GM21447 (cell line): ENCODE data around the gene MORC2.

ENCODE experiments used
- ATAC-seq: cut with Tn5 transposase; IDR thresholded peaks from one replicate; pipeline ENCODE4 v1.9.1; 2021; ENCODE audit not compliant: unreplicated experiment

The MORC2 gene

DNA sequence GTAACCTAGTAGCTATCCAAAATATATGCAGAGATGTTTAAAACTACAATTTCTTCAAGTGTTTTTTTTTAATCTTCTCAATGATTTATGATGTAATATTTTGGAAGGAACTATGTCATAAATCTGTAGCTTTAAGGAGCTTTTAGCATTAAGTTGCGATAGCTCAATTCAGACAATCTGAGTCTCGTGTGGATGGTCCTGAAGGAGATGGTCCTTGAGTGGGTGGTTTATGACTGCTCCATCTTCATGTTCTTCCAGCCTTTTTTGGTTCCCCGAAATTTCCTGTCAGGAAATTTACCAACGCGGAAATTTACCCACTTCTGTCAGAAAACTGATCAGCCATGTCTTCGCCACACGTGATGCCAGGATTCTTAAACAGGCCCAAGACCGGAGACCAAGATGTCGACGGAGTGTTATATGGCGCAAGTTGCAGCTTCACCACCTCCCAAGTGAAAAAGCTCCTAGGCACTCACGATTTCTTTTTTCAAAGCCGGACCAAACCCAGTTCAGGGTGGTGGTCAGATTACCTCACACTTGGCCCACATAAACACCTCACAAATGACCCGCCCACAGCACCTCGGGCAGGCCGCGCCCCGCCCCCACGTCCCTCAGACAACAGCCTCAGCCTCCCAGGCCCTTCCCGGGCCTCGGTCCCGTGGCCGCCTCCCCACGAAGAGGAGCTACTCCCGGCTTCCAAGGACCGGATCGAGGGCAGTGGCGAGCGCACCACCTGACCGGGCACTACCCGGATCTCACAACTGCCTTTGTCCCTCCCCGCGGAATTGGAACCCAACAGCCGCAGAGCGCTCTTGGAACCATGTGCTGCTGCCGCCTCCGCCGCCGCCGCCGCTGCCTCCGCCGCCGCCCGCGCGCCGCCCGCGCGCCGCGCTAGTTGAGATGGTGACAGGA is at the start of gene MORC2:
Gene MORC2 (minus strand): TSS at position 760 of the 909 bp plus-strand sequence. CDS start 885 bp downstream, outside the sequence.
- ATAC-seq, result peak; percentile 33

DNA sequence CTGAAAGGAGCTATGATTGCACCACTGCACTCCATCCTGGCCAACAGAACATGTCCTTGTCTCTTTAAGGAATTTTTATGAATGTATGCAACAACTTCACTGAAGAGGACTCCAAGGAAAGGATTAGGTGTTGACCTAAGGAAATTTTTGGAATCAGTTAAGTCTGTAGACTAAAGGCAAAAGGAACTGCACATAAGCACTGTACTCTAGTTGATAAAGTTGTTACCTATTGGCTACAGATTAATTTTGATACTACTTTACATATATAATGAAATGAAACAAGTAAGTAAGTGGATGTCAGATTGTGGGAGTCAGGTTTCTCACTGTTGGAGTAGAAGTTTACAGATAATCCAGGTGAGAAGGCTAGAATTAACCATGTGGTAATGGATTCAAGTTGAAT is 37.0 kb upstream of the MORC2 start:
- ATAC-seq, result no peak

DNA sequence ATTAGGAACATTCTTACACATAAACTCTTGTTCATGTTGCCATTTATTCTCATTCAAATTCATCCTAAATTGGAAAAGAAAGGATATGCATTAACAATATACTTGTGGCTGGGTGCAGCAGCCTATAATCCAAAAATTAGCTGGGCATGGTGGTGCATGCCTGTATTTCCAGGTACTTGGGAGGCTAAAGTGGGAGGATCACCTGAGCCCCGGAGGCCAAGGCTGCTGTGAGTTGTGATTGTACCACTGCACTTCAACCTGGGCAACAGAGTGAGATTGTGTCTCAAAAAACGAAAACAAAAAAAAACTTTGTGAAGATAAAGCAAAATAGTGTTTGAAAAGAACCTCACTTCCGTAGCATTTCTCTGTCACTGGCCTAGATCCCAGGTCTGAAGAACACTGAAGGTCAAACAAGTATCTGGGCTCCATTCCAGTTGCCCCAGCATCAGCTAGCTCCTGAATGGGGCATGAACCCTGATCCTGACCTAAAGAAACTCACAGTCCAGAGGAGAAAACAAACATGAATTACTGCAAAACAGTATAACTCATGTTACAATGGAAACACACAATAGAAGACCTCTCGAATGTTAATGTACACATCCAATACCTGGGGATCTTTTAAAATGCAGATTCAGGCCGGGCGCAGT is 32.7 kb upstream of the MORC2 start:
- no peak for ATAC-seq

DNA sequence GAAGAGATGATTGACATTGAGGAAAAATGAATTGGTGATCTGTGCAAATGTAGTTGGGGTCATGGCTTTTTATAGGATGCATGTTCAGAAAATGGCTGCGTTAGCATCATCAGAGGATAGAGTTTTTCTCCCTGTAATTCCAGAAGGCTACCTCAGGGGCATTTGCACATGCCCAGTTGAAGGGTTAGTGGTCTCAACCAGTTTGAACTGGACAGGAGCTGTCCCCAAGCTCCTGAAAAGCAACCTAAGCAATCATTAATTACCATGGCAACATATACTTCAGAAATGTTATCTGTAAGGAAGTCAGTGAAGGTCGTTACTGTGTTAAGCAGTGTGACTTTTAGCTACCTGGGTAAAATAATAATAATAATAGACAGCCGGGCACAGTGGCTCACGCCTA is 29.8 kb upstream of the MORC2 start:
- no peak for ATAC-seq

DNA sequence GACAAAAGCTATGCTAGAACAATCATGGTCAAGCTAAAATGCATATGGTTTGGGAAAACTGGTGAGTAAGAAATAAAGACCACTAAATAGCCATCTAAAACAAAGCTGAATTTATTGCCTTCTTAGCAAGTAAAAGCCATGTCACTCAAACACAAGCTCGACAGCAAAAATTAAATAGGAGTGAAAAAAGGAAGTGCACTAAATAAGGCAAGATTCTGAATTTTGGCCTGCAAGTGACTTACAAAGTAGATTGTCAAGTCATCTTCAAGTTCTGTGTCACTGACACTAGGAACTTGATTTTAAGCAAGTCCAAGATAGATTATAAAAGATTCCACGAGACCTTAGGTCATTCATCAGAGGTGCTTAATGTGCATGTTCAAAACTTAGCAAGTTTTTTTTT is 27.9 kb upstream of the MORC2 start:
- ATAC-seq, result no peak

GRCh38 chr22:30994960-30995359 is 26.4 kb upstream of the MORC2 start:
- ATAC-seq, result no peak

- ATAC-seq, result no peak
Measured at GRCh38 chr22:30992565-30992964, 24.0 kb upstream of the MORC2 start.

- ATAC-seq, result no peak
Measured at GRCh38 chr22:30990690-30991089, 22.1 kb upstream of the MORC2 start.

DNA sequence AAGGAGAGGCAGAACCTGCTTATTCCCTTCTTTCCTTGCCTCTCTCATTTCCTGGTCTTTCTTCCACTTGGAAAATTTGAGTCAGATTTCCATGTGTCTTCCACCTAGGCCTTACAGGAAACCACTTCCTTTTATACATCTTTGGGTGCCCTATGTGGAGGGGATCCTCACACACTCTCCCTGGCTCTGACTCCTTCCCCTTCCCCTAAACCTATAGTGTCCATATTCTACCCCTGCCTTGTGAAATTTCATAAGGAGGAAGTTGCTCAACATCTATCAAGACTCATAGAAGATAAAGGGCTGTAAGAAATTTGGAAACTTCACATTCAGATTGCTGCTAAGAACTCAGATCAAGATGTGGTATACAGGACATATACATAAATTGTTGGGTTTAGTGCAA is 20.9 kb upstream of the MORC2 start:
- ATAC-seq, result no peak

DNA sequence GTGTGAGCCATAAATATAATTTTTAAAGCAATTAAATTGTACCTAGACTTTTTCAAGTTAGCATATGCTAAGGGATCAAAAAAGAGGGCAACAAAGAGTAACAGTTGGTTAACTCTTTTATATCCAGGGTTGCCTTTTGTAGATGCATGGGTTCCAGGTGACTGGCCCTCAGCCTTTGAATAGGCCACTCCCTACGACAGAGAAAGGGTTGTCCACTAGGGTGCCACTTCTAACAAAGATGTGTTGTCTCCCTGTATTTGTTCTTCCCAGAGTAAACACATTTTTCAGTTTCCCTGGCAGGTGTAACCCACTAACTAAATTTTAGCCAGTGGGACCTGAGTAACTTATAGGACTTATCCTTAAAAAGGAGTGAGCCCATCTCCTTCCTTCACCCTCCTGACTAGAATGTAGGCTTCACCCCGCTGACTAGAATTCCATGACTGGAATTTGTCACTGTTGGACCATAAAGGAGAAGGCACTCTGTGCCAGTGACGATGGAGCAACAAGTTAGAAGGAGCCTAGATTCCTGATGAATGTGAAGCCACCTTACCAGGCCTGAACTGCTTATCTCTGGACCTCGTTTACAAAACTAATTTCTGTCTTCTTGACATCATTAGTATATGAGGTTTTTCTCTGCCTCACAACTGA is 17.1 kb upstream of the MORC2 start:
- no peak for ATAC-seq

DNA sequence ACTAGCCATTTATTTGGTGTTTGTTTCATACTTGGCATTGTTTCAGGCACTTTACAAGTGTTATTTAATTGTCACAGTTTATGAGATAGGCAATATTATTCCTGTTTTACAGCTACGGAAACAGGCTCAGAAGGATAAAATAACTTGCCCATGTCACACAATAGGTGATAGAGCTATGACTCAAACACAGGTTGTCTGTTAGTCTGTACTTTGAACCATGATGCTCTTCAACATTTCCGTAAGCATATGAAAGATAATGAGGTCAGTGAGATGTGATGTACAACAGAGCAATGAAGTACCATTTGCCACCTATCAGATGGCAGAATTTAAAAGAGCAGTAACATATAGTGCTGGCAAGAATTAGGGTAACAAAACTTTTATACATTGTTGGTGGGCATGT is 15.7 kb upstream of the MORC2 start:
- ATAC-seq, result no peak

GRCh38 chr22:30982512-30982911 is 13.9 kb upstream of the MORC2 start:
- ATAC-seq, result no peak

- ATAC-seq, result no peak
Measured at GRCh38 chr22:30979932-30980331, 11.4 kb upstream of the MORC2 start.

- no peak for ATAC-seq
Measured at GRCh38 chr22:30978304-30978962, 9.9 kb upstream of the MORC2 start.

- no peak for ATAC-seq
Measured at GRCh38 chr22:30970356-30970746, 1.8 kb upstream of the MORC2 start.

DNA sequence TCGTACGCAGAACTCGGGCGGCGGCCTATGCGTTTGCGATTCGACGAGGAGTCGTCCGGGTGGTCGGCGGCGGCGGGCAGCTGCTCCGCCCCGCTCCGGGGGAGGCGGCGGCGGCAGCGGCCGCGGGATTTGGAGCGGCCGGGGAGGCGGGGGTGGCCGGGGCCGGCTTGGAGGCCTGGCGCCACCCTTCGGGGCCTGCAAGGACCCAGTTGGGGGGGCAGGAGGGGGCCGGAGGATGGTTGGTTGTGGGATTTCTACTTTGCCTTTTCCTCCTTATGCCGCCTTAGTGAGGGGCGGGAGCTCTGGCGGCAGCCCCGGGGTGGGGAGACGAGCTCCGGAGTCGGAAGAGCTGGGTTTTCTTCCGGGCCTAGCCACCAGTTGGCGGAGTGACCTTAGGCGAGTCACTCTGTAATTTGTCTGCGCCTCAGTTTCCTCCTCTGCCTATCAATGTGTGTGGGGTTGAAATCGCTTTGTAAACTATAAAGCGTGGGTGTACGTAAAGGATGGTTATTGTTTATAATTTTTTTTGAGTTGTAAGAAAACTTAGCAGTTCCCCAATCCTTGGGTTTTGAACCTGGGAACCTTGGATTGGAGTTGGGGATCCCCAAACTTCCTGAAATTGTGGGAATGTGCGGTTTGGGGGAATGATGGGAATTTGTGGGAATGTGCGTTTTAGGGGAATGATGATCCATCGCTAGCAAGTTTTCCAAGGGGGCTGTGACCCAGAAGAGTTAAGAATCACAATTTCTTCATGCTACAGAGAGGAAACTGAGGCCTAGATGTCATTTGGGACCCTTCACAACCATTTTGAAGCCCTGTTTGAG is 1.2 kb upstream of the MORC2 start:
- ATAC-seq, result peak; percentile 23

DNA sequence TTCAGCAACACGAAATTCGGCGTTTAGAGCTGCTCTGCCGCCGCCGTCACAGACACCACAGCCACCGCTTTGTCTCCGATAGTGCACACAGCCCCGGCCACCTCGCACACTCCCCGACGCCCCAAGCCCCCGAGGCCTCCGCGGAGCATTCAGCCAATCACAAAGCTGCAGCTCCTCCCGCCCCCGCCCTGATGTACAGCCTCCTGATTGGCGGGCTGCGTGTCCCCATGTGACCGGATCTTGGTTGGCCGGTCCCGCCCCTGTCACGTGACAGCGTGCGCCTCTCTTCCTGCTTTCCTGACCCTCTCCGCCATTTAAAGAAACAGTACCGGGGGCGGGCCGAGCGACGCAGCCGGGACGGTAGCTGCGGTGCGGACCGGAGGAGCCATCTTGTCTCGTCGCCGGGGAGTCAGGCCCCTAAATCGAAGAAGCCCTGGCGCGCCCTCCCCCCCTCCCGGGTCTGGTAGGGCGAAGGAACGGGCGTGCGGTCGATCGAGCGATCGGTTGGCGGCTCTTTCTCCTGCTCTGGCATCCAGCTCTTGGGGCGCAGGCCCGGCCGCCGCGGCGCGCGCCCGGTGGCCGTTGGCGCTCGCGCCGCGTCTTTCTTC is 454 bp upstream of the MORC2 start, which contains the start of gene TUG1:
Gene TUG1 (plus strand): TSS at position 342 of the 608 bp plus-strand sequence.
- ATAC-seq, result peak; percentile 82

GRCh38 chr22:30964858-30965257 is 3.7 kb downstream of the MORC2 start:
- ATAC-seq, result no peak

DNA sequence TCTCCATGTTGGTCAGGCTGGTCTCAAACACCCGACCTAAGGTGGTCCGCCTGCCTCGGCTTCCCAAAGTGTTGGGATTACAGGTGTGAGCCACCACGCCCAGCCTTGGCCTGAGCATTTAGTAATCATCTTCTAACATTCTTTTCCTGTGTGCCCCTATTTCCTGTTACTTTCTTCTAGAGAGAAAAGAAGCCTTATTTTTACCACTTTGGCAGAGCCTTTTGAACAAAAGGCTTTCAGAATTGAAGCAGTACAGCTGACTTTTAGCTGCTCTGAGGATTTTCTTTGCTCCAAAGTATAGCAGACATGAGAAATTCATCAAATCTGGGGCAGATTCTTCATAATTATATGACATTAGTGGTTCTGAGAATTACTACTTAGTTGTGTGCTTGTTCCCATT is 13.4 kb downstream of the MORC2 start:
- no peak for ATAC-seq

DNA sequence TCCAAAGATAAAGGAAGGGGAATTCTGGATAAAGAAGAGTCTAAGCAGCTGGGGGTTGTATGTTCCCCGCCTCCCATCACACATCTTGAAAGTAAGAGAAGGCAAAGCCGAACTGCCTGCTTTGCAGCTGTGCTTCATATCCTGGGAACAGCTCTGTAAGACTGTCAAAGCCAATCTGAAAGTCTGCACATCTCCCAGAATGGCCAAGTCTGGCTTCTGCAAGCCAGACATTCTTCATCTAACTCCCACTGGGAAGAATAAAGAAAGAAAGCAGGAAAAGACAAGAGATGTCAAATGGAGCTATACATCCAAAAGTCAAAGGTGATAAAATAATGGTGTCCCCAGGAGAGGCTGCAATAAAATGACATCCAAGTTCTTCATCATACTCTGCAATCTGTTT is 15.4 kb downstream of the MORC2 start:
- no peak for ATAC-seq
